HFFc6 (cell line): Measurements from ENCODE around the gene ZNF775. TPM values are rescaled to one million over a fixed set of nuclear protein-coding genes. Genes with fewer than 3 reads are reported as not detected.

ENCODE experiments used
- DNase-seq: peaks from one replicate; pipeline ENCODE4 v3.0.0-alpha.2; 2018
- H3K27ac Mint-ChIP-seq: 2 replicates; pipeline ENCODE4 v1.8.0; 2020; ENCODE audit warnings: mild to moderate bottlenecking, mixed read lengths
- H3K27me3 Mint-ChIP-seq: 2 replicates; pipeline ENCODE4 v1.8.0; 2021; ENCODE audit warnings: mild to moderate bottlenecking, moderate library complexity, mixed read lengths; ENCODE audit not compliant: insufficient read depth
- H3K36me3 Mint-ChIP-seq: 2 replicates; pipeline ENCODE4 v1.8.0; 2021; ENCODE audit warnings: low read depth, mixed read lengths
- H3K4me1 Mint-ChIP-seq: 2 replicates; pipeline ENCODE4 v1.8.0; 2020; ENCODE audit warnings: low read depth, mixed read lengths
- H3K4me3 Mint-ChIP-seq: 2 replicates; pipeline ENCODE4 v1.8.0; 2020; ENCODE audit warnings: mild to moderate bottlenecking, moderate library complexity, mixed read lengths
- H3K9me3 Mint-ChIP-seq: 2 replicates; pipeline ENCODE4 v1.8.0; 2020; ENCODE audit warnings: mild to moderate bottlenecking, mixed read lengths
- total RNA-seq, 6 experiments: library from RNA; stranded (reverse); fragmentation: NEBNext Ultra II Directional; extraction: Animal tissue kit (Norgen Biotek cat#: 25700); gene quantifications; 2 replicates in 1 of 6; 3 replicates in 5 of 6; pipeline ENCODE4 v1.2.3, GENCODE V29; 2021
- TF ChIP-seq, protein P1 (sequence below): fragments of 200-600 bp; sonication (generic); IDR thresholded peaks from 2 replicates; pipeline ENCODE4 v1.5.0; 2021; ENCODE audit warnings: antibody characterized with exemption, mild to moderate bottlenecking

ZNF775 gene
- total RNA-seq, 6 experiments from 2014 or later, result 2.7 to 3.8 (median 2.9) TPM

DNA sequence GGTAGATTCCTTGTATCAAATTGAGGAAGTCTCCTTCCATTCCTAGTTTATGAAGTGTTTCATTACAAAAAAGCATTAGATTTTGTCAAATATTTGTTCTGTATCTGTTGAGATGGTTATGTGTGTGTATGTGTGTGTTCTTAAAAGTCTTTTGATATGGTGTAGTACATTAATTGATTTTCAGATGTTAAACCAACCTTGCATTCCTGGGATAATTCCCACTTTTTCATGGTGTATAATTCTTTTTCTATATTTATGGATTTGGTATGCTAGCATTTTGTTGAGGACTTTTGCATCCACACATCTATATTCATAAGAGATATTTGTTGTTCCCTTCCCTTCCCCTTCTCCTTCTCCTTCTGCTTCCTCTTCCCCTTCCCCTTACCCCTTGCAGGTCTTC, 62.4 kb downstream of the ZNF775 start:
- no peak for DNase-seq
- Mint-ChIP-seq H3K4me1 (no peaks in the 10 kb centered on the region), H3K36me3 (no peaks in the 10 kb centered on the region), H3K4me3 (no peak overlapping the region), H3K9me3 (peaks cover 18% of the 10 kb centered on the region), H3K27ac (no peak overlapping the region), H3K27me3 (peaks cover 2% of the 10 kb centered on the region)
- TF ChIP-seq, protein P1, sequence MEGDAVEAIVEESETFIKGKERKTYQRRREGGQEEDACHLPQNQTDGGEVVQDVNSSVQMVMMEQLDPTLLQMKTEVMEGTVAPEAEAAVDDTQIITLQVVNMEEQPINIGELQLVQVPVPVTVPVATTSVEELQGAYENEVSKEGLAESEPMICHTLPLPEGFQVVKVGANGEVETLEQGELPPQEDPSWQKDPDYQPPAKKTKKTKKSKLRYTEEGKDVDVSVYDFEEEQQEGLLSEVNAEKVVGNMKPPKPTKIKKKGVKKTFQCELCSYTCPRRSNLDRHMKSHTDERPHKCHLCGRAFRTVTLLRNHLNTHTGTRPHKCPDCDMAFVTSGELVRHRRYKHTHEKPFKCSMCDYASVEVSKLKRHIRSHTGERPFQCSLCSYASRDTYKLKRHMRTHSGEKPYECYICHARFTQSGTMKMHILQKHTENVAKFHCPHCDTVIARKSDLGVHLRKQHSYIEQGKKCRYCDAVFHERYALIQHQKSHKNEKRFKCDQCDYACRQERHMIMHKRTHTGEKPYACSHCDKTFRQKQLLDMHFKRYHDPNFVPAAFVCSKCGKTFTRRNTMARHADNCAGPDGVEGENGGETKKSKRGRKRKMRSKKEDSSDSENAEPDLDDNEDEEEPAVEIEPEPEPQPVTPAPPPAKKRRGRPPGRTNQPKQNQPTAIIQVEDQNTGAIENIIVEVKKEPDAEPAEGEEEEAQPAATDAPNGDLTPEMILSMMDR, result no peak

DNA sequence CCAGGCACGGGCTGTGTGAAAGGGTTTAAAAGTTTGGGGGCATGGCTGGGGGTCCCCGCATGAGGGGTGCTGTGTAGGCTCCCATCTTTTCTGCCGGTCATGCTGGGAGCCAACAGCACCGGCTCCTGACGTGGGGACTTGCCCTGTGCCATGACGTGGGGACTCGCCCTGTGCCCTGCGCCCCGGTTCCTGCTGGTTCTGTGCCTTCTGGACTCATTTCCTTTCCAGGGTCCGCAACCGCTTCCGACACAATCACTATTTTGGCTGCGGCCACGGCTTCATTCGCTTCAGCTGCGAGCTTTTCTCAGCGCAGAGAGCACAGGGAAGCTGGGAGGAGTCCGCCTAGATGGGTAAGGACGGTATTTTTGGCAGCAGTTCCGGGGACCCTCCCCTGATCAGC, 63.7 kb downstream of the ZNF775 start:
- TF ChIP-seq, protein P1, result no peak
- Mint-ChIP-seq H3K27me3 (peaks cover 2% of the 10 kb centered on the region), H3K36me3 (no peaks in the 10 kb centered on the region), H3K4me3 (no peak overlapping the region), H3K27ac (no peak overlapping the region), H3K4me1 (no peaks in the 10 kb centered on the region), H3K9me3 (peaks cover 18% of the 10 kb centered on the region)
- no peak for DNase-seq

DNA sequence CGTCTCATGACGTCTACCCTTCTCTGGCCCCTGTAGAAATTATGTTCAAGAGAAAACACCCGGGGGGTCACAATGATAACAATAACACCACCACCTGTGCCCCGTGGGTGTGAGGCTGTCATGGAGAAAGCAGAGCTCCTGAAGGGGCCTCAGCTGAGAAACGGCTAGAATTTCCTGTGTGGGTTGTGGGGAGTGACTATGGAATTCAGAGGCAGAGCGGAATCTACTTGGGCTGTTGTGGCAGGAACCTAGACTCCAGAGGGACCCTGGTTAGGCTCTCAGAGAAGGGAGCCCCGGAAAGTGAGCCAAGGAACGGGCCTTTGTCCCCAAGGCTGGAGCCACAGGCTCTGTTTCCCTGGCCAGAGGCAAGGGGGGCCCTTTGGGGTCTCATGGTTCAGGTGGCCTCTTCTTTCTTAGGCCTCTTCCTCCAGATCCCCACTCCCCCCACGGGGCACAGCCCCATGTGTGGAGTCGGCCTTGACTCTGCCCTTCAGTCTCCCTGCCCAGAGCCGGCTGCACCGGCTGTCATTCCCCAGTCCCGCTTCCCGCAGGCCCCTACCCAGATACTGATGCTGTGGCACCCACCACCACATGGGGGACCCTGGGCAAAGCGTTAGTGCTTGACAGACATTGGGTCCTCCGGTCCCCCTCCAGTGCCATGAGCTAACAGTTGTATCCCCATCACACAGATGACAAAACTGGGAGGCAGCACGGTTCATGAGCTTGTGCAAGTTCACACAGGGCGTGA, 64.8 kb downstream of the ZNF775 start:
- H3K27me3 Mint-ChIP-seq, result peaks cover 9% of the 10 kb centered on the region
- H3K9me3 Mint-ChIP-seq, result peaks cover 18% of the 10 kb centered on the region
- no peaks in the 10 kb centered on the region for H3K36me3 Mint-ChIP-seq
- no peak overlapping the region for H3K4me3 Mint-ChIP-seq
- H3K4me1 Mint-ChIP-seq, result peaks cover 5% of the 10 kb centered on the region; the same call in 1 of the 2 replicates
- no peak overlapping the region for H3K27ac Mint-ChIP-seq
- TF ChIP-seq, protein P1, result no peak
- DNase-seq, result no peak

DNA sequence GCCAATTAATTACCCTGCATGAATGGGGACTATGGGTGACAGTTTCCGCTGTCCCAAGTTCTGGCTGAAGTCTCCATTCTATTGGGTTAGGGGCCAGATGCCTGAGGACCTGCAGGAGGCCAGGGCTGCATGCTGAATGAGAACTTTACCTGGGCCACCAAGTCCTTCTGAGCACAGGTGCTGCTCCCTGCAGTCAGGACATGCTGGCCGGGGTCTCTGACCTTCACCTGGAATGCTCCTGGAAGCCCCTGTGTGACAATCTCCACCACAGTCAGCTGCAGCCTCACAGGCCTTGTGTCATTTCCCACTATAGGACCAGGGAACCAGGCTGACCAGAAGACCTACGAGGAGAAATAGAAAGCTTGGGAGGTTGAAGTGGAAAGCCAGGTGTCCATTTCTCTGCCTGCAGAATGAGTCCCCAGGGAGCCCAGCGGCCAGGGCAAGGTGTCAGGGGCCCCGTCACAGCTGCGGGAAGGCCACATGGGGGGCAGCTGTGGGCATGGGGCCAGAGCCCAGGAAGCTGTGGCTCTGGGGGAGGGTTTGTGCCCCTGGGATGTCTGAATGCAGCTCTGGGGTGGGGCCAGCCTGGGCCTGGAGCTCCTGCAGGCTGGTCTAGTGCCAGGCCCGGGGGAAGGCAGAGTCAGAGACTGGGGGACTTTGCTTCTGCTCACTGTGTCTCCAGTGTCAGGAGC, 65.7 kb downstream of the ZNF775 start:
- TF ChIP-seq, protein P1, result no peak
- Mint-ChIP-seq H3K4me1 (peaks cover 5% of the 10 kb centered on the region; the same call in 1 of the 2 replicates), H3K9me3 (peaks cover 18% of the 10 kb centered on the region), H3K27me3 (peaks cover 17% of the 10 kb centered on the region), H3K36me3 (no peaks in the 10 kb centered on the region), H3K27ac (no peak overlapping the region), H3K4me3 (no peak overlapping the region)
- no peak for DNase-seq

DNA sequence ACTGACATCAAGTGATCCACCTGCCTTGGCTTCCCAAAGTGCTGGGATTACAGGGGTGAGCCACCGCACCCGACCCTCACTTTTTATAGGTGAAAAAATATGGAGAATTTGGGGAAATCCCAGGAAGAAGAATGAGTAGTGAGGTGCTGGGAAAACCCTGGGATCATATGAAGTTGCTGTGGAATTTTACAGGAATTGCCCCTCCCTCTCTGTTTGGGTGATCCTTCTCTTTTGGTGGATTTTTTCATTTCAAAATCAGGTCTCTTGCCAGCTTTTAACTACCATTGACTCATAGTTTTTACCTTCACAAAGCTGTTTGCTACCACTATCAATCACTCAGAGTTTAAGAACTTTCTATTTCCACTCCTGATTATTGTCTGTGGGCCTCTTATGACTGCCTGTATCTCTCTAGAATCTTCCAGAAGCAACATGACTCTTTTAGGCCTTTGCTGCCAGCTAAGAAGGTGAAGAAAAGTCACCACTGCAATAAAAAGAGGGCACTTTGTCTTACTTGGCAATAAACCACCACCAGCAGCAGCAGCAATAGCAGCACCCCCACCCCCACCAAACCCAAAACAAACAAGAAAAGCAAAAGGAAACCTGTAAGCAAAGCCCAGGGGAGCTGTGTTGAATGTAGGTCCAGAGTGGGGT, 67.3 kb downstream of the ZNF775 start:
- H3K4me3 Mint-ChIP-seq, result no peak overlapping the region

More for the DNA sequence above, 67.3 kb downstream of the ZNF775 start:
- Mint-ChIP-seq H3K36me3 (no peaks in the 10 kb centered on the region), H3K4me1 (peaks cover 5% of the 10 kb centered on the region; the same call in 1 of the 2 replicates), H3K9me3 (peaks cover 15% of the 10 kb centered on the region), H3K27me3 (peaks cover 25% of the 10 kb centered on the region), H3K27ac (no peak overlapping the region)
- TF ChIP-seq, protein P1, result no peak
- no peak for DNase-seq

Other genes with a start within 250 kb of the ZNF775 start
- not detected for gene LRRC61, start 56.0 kb upstream of the ZNF775 start, total RNA-seq
- not detected for gene ACTR3C, start 55.8 kb upstream of the ZNF775 start, total RNA-seq
- gene RARRES2, start 37.7 kb upstream of the ZNF775 start, total RNA-seq, result under 1 TPM in 2 of 6 experiments, not detected in 4; 0.28 to 0.39 TPM
- 10 to 100 TPM; 68.8 to 78.3 (median 75.5) TPM for gene REPIN1, start 10.5 kb upstream of the ZNF775 start, total RNA-seq
- gene GIMAP8, start 71.3 kb downstream of the ZNF775 start, total RNA-seq, result not detected
- not detected for gene GIMAP7, start 135.5 kb downstream of the ZNF775 start, total RNA-seq
- not detected for gene GIMAP4, start 188.1 kb downstream of the ZNF775 start, total RNA-seq